Omental fat pad (tissue), 4 donors: ENCODE results near the gene TMEM14C. TPM values are rescaled to one million over a fixed set of nuclear protein-coding genes. Genes with fewer than 3 reads are reported as not detected.

ENCODE experiments used
- ATAC-seq: fragments of 150-250 bp; one replicate; pipeline ENCODE4 v1.9.1; 2016; ENCODE audit warnings: mild to moderate bottlenecking, moderate library complexity; ENCODE audit not compliant: low FRiP score
- DNase-seq: peaks from one replicate; pipeline ENCODE4 v3.0.0-alpha.2; 2019; ENCODE audit warnings: low spot score
- CTCF ChIP-seq, 3 donors: fragments of 450-650 bp; IDR thresholded peaks; one replicate each; pipeline ENCODE4 v1.5.1; 2016 to 2017; ENCODE audit warnings: antibody characterized with exemption in 3 of 3, mild to moderate bottlenecking in 3 of 3, moderate library complexity in 2 of 3
- total RNA-seq, 4 donors: library from RNA; depleted of rRNA; stranded (reverse); fragments of >200 nt; gene quantifications; one replicate each; pipeline ENCODE4 v1.1.0, GENCODE V29; 2016

TMEM14C gene
- 100 to 1,000 TPM in 2 of 4 donors, 10 to 100 TPM in 2; 97.9 to 144 (median 116) TPM for total RNA-seq

GRCh38 chr6:10722820-10723566 is at the start of gene TMEM14C:
TSS of gene TMEM14C (plus strand) at chr6:10723070. CDS start at chr6:10724614, 1,544 bp downstream.
- DNase-seq (peak; percentile 83), ATAC-seq (peak; percentile 99)
- TF ChIP-seq CTCF (IDR thresholded peaks at IDR 0.05), result no peak

- DNase-seq (no peak), ATAC-seq (no peak)
- no peak for TF ChIP-seq CTCF (IDR thresholded peaks at IDR 0.05)
These were observed 46.5 kb upstream of the TMEM14C start for GRCh38 chr6:10676403-10676802.

GRCh38 chr6:10678456-10678855 is 44.4 kb upstream of the TMEM14C start:
- DNase-seq, result no peak
- no peak for ATAC-seq
- no peak for TF ChIP-seq CTCF (IDR thresholded peaks at IDR 0.05)

GRCh38 chr6:10681795-10682194 is 41.1 kb upstream of the TMEM14C start:
- no peak for ATAC-seq
- TF ChIP-seq CTCF (IDR thresholded peaks at IDR 0.05), result no peak
- no peak for DNase-seq

GRCh38 chr6:10682355-10682988 is 40.4 kb upstream of the TMEM14C start:
- ATAC-seq, result no peak
- TF ChIP-seq CTCF (IDR thresholded peaks at IDR 0.05), result no peak
- no peak for DNase-seq

- no peak for ATAC-seq
- DNase-seq, result no peak
- TF ChIP-seq CTCF (IDR thresholded peaks at IDR 0.05), result no peak
These were observed 38.3 kb upstream of the TMEM14C start for GRCh38 chr6:10684618-10685017.
